Stomach (tissue), 4 donors: ENCODE measurements around the gene SF1.

Experiments
- CTCF ChIP-seq, 7 experiments: fragments of 450-650 bp in 4 of 7; fragments of 200-600 bp in 3 of 7; sonication (generic) in 3 of 7; IDR thresholded peaks; one replicate each; pipeline ENCODE4 v1.5.1; 2016 to 2019; ENCODE audit warnings: antibody characterized with exemption in 7 of 7, control low read depth in 2 of 7, mild to moderate bottlenecking in 1 of 7
- POLR2A ChIP-seq, 4 donors: fragments of 450-650 bp; IDR thresholded peaks; one replicate each; pipeline ENCODE4 v1.6.1; 2016; ENCODE audit warnings: antibody characterized with exemption in 4 of 4, control low read depth in 2 of 4, mild to moderate bottlenecking in 1 of 4, moderate library complexity in 1 of 4
- POLR2AphosphoS5 ChIP-seq, 3 donors: sonication (generic); formaldehyde crosslinking; IDR thresholded peaks; one replicate each; pipeline ENCODE4 v1.6.1; 2016; ENCODE audit warnings: antibody characterized with exemption in 3 of 3

- peak in 5 of 7 experiments; percentile 41 to 69 (median 62) for TF ChIP-seq CTCF (IDR thresholded peaks at IDR 0.05)
- TF ChIP-seq POLR2A (IDR thresholded peaks at IDR 0.05): no peak
- peak in 1 of 3 donors; percentile 35 for TF ChIP-seq POLR2AphosphoS5 (IDR thresholded peaks at IDR 0.05)
These were observed 9.4 kb upstream of the SF1 start for GRCh38 chr11:64787526-64788320.
